Smooth muscle cell (in vitro differentiated cells): ENCODE results near the gene MRPL54. TPM values are rescaled to one million over a fixed set of nuclear protein-coding genes. Genes with fewer than 3 reads are reported as not detected.
"Not testable (repeated sequence)": the region's sequence is repeated elsewhere in the genome, so short reads cannot be mapped to it uniquely, and the experiment has no call there.

Experiments used
- DNase-seq: peaks from one replicate; lab custom pipeline; 2025; ENCODE audit not compliant: unreplicated experiment; lab: John Stamatoyannopoulos, UW
- H2AFZ ChIP-seq: fragments of 200-600 bp; sonication (generic); 2 replicates; pipeline ENCODE4 v1.6.0; 2016; ENCODE audit warnings: antibody characterized with exemption, low read depth, mild to moderate bottlenecking
- H3F3A ChIP-seq: fragments of 200-600 bp; sonication (generic); 2 replicates; pipeline ENCODE4 v1.6.0; 2017; ENCODE audit warnings: antibody characterized with exemption, low read depth
- H3K27ac ChIP-seq: fragments of 200-600 bp; sonication (generic); 2 replicates; pipeline ENCODE4 v1.5.1; 2016; ENCODE audit warnings: low read depth, mild to moderate bottlenecking
- H3K27me3 ChIP-seq: fragments of 200-600 bp; sonication (generic); 2 replicates; pipeline ENCODE4 v1.6.1; 2016; ENCODE audit warnings: low read depth, mild to moderate bottlenecking
- H3K36me3 ChIP-seq: fragments of 200-600 bp; sonication (generic); 2 replicates; pipeline ENCODE4 v1.5.1; 2016; ENCODE audit warnings: low read depth
- H3K4me1 ChIP-seq: fragments of 200-600 bp; sonication (generic); 2 replicates; pipeline ENCODE4 v1.5.1; 2016; ENCODE audit warnings: low read depth
- H3K4me2 ChIP-seq: fragments of 200-600 bp; sonication (generic); 2 replicates; pipeline ENCODE4 v1.6.0; 2016; ENCODE audit warnings: mild to moderate bottlenecking
- H3K4me3 ChIP-seq: fragments of 200-600 bp; sonication (generic); 2 replicates; pipeline ENCODE4 v1.5.1; 2016; ENCODE audit warnings: mild to moderate bottlenecking
- H3K79me2 ChIP-seq: fragments of 200-600 bp; sonication (generic); 2 replicates; pipeline ENCODE4 v1.6.0; 2016; ENCODE audit warnings: low read depth, mild to moderate bottlenecking
- H3K9ac ChIP-seq: fragments of 200-600 bp; sonication (generic); 2 replicates; pipeline ENCODE4 v1.6.0; 2016; ENCODE audit warnings: low read depth
- H3K9me3 ChIP-seq: fragments of 200-600 bp; sonication (generic); replicated peaks from 2 replicates; pipeline ENCODE4 v1.5.1; 2016; ENCODE audit warnings: low read depth
- H4K20me1 ChIP-seq: fragments of 200-600 bp; sonication (generic); 2 replicates; pipeline ENCODE4 v1.6.0; 2016; ENCODE audit warnings: low read depth
- WGBS: methylation state at CpG from one replicate; pipeline ENCODE4 v1.1.7; 2016; ENCODE audit warnings: low lambda C conversion rate; 5-methylcytosine and 5-hydroxymethylcytosine counted together
- polyA plus RNA-seq: library from polyadenylated mRNA; unstranded; fragments of >200 nt; fragmentation: Nextera tagmentation; extraction: Ambion mirVana; gene quantifications from 2 replicates; pipeline ENCODE4 v1.2.1, GENCODE V29; 2016
- total RNA-seq: library from RNA; depleted of rRNA; stranded (reverse); fragments of >200 nt; gene quantifications from 2 replicates; pipeline ENCODE4 v1.2.3, GENCODE V29; 2014
- TF ChIP-seq, protein P1 (sequence below): fragments of 200-600 bp; sonication (generic); IDR thresholded peaks from 2 replicates; pipeline ENCODE4 v1.5.1; 2017; ENCODE audit warnings: borderline replicate concordance, mild to moderate bottlenecking, antibody characterized with exemption; ENCODE audit not compliant: insufficient read depth, poor library complexity, severe bottlenecking

The MRPL54 gene
- total and polyA plus RNA-seq, 2 experiments from 2014 or later, result 19.5 to 60.8 TPM

DNA sequence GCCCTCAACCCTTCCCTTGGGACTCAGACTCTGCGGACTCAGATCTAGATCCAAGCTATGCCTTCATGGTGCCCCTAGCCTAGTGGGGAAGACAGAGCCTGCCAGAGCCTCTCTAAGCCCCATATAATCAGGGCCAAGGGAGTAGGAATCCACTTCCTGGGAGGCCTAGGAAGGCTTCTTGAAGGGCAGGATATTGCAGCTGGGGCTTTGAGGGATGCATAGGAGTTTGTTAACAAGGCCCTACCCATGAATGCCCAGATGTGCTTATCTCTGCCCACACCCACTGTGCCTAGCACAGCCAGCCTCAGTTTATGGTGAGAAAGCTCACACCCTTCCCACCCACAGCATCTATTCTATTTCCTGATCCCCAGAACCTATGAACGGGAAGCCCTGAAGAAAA, 12.3 kb upstream of the MRPL54 start:
- Histone ChIP-seq H3F3A (no peaks in the 10 kb centered on the region), H3K79me2 (no peaks in the 10 kb centered on the region), H3K4me2 (no peak overlapping the region), H3K27me3 (no peaks in the 10 kb centered on the region), H3K36me3 (no peaks in the 10 kb centered on the region), H2AFZ (no peak overlapping the region), H4K20me1 (no peaks in the 10 kb centered on the region), H3K9ac (no peak overlapping the region), H3K4me1 (no peaks in the 10 kb centered on the region), H3K27ac (no peak overlapping the region), H3K9me3 (no peaks in the 10 kb centered on the region), H3K4me3 (no peak overlapping the region)
- no peak for DNase-seq
- 98% methylated on average over 2 of the region's 2 CpGs for WGBS
- TF ChIP-seq, protein P1, sequence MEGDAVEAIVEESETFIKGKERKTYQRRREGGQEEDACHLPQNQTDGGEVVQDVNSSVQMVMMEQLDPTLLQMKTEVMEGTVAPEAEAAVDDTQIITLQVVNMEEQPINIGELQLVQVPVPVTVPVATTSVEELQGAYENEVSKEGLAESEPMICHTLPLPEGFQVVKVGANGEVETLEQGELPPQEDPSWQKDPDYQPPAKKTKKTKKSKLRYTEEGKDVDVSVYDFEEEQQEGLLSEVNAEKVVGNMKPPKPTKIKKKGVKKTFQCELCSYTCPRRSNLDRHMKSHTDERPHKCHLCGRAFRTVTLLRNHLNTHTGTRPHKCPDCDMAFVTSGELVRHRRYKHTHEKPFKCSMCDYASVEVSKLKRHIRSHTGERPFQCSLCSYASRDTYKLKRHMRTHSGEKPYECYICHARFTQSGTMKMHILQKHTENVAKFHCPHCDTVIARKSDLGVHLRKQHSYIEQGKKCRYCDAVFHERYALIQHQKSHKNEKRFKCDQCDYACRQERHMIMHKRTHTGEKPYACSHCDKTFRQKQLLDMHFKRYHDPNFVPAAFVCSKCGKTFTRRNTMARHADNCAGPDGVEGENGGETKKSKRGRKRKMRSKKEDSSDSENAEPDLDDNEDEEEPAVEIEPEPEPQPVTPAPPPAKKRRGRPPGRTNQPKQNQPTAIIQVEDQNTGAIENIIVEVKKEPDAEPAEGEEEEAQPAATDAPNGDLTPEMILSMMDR, result no peak

DNA sequence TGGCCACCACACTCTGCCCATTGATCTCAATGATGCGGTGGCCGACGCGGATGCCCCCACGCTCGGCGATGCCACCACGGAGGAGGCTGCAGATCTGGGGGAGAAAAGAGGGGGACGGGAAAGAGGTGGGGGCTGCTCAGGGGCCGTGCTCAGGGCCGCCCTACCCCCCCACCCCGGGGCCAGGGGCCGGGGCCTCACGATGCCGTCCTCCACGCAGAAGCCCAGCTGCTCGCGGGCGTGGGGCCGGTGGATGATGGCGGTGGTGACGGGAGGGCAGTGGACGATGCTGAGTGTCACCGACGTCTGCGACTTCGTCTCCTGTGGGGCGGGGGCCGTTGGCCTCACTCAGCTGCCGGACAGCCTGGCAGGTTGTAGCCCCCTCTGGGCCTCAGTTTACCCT, 11.2 kb upstream of the MRPL54 start:
- H3K4me1 ChIP-seq, result no peaks in the 10 kb centered on the region
- no peaks in the 10 kb centered on the region for H3K79me2 ChIP-seq
- no peaks in the 10 kb centered on the region for H4K20me1 ChIP-seq
- WGBS, result 99% methylated on average over 11 of the region's 30 CpGs
- H3K9ac ChIP-seq, result no peak overlapping the region
- H3K4me2 ChIP-seq, result no peak overlapping the region
- H3K4me3 ChIP-seq, result no peak overlapping the region
- H3F3A ChIP-seq, result no peaks in the 10 kb centered on the region
- no peaks in the 10 kb centered on the region for H3K36me3 ChIP-seq
- H3K9me3 ChIP-seq, result no peaks in the 10 kb centered on the region
- DNase-seq, result no peak
- H2AFZ ChIP-seq, result no peak overlapping the region
- TF ChIP-seq, protein P1, result no peak
- H3K27ac ChIP-seq, result no peak overlapping the region
- no peaks in the 10 kb centered on the region for H3K27me3 ChIP-seq

DNA sequence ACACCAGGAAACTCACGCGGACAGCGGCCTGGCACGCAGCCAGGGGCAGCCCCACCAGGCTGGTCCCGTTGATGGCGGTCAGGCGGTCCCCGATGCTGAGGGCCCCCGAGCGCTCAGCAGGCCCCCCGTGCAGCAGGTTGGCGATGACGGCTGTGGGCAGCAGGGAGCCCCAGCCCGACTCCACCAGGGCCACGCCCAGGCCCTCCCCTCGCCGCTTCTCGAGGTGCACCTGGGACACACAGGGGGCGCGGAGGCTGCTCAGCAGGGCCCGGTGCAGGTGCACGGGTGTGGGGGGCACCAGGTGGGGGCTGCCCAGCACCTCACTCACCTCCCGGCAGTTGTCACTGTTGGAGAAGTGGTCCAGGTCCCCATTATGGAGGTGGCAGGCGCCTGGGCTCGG, 10.0 kb upstream of the MRPL54 start:
- Histone ChIP-seq H3K27me3 (no peaks in the 10 kb centered on the region), H3K4me1 (no peaks in the 10 kb centered on the region), H3K9me3 (no peaks in the 10 kb centered on the region), H3K4me3 (no peak overlapping the region), H3K9ac (no peak overlapping the region), H3K79me2 (no peaks in the 10 kb centered on the region), H3K36me3 (no peaks in the 10 kb centered on the region), H2AFZ (no peak overlapping the region), H3F3A (no peaks in the 10 kb centered on the region), H3K27ac (no peak overlapping the region), H3K4me2 (no peak overlapping the region), H4K20me1 (no peaks in the 10 kb centered on the region)
- WGBS, result 96% methylated on average over 17 of the region's 25 CpGs
- DNase-seq, result no peak
- TF ChIP-seq, protein P1, result no peak

DNA sequence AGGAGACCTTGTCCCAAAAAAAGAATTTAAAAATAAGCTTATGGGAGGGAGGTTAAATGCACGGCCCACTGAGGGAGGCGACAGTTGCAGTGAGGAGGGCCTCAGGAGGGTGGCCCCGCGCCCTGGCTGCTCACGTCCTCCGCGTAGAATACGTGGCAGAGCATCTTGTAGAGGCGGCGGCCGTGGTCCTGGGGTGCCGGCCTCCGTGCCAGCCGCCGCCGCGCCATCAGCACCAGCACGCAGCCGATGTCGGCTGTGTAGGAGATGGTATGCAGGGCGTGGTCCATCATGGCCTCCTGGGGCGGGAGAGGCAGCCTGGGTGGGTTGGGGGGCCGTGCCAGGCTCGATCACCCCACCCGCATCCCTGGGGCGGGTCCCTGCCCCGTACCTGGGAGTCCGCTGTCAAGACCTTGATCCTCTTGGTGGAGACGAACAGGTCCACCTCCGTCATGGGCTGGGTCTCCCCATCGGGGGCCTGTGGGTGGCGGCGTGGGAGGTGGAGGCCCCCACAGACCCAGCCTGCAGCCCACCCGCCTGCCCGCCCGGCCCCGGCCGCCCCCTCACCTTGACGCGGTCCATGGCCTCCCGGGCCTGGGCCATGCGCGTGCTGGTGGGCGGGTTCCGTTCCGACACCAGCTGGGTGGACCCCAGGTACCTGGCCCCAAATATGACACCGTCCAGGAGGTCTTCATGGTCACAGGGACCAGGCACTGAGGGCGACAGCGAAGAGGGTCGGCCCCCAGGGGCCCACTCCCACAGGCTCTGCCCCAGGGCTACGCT, 8.7 kb upstream of the MRPL54 start:
- TF ChIP-seq, protein P1, result no peak
- no peaks in the 10 kb centered on the region for H3K36me3 ChIP-seq
- no peak overlapping the region for H3K4me3 ChIP-seq
- H3K9me3 ChIP-seq, result no peaks in the 10 kb centered on the region
- H3K79me2 ChIP-seq, result peaks cover 2% of the 10 kb centered on the region
- no peak overlapping the region for H3K27ac ChIP-seq
- no peak overlapping the region for H2AFZ ChIP-seq
- 97% methylated on average over 27 of the region's 51 CpGs for WGBS
- no peaks in the 10 kb centered on the region for H3K27me3 ChIP-seq
- no peak overlapping the region for H3K9ac ChIP-seq
- H4K20me1 ChIP-seq, result no peaks in the 10 kb centered on the region
- H3F3A ChIP-seq, result no peaks in the 10 kb centered on the region
- H3K4me2 ChIP-seq, result no peak overlapping the region
- no peaks in the 10 kb centered on the region for H3K4me1 ChIP-seq
- no peak for DNase-seq

DNA sequence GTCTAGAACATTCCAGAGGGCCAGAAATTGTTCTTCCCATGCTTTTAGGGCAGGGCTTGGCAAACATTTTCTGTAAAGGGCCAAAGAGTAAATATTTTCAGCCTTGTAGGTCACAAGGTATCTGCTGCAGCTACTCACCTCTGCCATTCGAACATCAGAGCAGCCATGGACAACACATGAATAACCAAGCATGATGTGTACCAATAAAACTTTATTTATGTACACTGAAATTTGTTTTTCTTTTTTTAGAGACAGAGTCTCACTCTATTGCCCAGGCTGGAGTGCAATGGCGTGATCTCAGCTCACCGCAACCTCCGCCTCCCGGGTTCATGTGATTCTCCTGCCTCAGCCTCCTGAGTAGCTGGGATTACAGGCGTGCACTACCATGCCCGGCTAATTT, 4.8 kb upstream of the MRPL54 start:
- not testable (repeated sequence) for H3K9me3 ChIP-seq, H3K27ac ChIP-seq, H3K4me3 ChIP-seq, H3K4me1 ChIP-seq, H3K27me3 ChIP-seq, H3F3A ChIP-seq, DNase-seq, H3K9ac ChIP-seq, H3K36me3 ChIP-seq, H3K4me2 ChIP-seq, H4K20me1 ChIP-seq, H2AFZ ChIP-seq
- H3K79me2 ChIP-seq, result peaks cover 22% of the 10 kb centered on the region
- WGBS, result 99% methylated on average over 7 of the region's 7 CpGs
